GM21367 (cell line): ENCODE results near the gene FER.
"Not testable (repeated sequence)": the region's sequence is repeated elsewhere in the genome, so short reads cannot be mapped to it uniquely, and the experiment has no call there.

Experiments used
- ATAC-seq: cut with Tn5 transposase; IDR thresholded peaks from one replicate; pipeline ENCODE4 v1.9.1; 2021; ENCODE audit not compliant: unreplicated experiment

FER gene

GRCh38 chr5:108797396-108797795 is 49.7 kb downstream of the FER start:
- ATAC-seq, result no peak

- ATAC-seq, result no peak
Measured at GRCh38 chr5:108797986-108798385, 50.3 kb downstream of the FER start.

DNA sequence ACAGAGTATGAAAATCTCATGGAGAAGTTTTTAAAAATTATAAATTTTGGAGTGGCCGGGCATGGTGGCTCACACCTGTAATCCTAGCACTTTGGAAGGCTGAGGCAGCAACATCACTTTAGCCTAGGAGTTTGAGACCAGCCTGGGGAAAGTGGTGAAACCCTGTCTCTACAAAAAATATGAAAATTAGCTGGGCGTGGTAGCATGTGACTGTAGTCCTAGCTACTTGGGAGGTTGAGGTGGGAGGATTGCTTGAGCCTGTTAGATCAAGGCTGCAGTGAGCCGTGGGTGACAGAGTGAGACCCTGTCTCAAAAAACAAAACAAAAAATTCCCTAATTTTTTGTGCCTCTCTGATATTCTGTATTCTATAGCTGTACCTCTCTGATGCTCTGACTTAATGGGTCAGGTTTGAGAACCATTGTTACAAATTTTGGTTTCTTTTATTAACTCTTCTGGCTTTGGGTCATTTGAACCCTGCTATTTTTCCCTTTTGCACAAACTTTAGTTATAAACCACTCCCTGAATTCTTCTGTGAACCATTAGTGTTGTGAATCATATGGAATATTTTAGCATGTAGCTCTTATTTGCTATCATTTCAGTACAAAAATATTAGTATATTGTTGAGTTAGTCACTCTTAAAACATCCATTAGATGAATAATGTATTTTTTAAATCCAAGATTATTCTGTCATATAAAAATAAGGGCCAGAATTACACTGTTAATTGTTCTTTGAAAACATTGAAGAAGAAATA is 51.0 kb downstream of the FER start:
- ATAC-seq, result no peak

- ATAC-seq, result no peak
Measured at GRCh38 chr5:108801301-108801700, 53.6 kb downstream of the FER start.

DNA sequence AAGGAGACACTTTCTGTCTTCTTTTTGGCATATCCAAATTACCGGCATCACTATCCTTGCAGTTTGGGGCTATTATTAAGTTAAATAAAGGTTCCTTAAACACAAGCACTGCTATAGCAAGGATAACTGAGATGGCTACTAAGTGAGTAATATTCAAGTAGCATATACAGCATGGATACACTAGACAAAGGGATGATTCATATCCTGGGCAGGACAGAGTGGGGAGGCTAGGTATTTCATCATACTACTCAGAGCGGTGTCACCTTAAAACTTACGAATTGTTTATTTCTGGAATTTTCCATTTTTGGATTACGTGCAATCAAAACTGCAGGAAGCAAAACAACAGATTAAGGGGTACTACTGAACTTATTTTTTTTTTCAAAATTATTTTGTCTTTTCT is 54.1 kb downstream of the FER start:
- no peak for ATAC-seq

DNA sequence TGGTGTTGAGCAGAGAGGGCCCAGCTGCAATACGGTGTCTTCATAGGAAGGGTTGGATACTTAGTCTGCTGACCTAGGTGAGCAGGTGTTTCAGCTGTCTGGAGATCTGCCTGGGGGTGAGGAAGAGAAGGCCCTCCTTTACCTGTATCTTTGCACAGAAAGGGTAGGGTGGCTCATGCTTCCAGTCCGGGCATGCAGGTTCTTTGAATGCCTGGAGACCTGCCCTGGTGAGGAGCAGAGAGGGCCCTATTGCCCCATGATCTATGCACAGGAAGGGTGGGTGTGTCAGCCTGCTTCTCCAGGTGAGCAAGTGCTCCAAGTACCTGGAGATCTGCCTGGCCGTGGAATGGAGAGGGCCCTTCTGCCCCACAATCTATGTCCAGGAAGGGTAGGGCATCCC is 63.0 kb downstream of the FER start:
- no peak for ATAC-seq

- no peak for ATAC-seq
Measured at GRCh38 chr5:108813673-108814072, 66.0 kb downstream of the FER start.

DNA sequence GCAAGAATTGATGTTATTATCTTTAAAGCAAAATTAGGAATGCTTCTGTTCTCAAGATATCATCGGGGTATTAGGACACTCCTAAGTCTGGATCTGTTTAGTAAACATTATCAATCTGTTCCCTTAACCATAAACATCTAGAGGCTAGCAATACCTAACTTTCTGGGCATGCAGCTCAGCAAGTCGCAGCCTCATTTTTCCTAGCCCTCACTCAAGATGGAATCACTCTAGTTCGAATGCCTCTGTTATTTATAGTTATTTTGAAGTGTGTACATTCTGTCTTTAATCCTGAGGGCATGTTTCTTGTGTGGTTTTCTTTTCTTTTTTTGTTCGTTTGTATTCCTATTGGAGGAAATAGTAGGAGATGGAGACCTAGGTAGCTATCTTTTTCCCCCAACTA is 66.9 kb downstream of the FER start:
- no peak for ATAC-seq

GRCh38 chr5:108818613-108819272 is 71.0 kb downstream of the FER start:
- peak; percentile 96 for ATAC-seq

DNA sequence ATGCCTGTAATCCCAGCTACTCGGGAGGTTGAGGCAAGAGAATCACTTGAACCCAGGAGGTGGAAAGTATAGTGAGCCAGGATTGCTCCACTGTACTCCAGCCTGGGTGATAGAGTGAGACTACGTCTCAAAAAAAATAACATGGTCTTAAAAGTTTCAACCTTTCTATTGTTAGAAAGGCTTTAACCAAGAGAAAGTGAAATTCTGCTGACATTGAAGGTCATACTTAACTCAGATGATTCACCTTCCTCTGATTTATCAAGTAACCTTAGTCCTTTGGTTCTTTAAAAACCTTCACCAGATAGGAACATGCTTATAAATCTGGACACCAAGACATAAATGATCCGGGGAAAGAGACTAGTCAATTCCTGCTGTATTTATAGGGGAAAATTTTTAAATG is 73.3 kb downstream of the FER start:
- ATAC-seq, result no peak

- ATAC-seq, result no peak
Measured at GRCh38 chr5:108822211-108822947, 74.7 kb downstream of the FER start.

- no peak for ATAC-seq
Measured at GRCh38 chr5:108827131-108827530, 79.4 kb downstream of the FER start.

GRCh38 chr5:108830705-108831276 is 83.1 kb downstream of the FER start:
- ATAC-seq, result no peak

DNA sequence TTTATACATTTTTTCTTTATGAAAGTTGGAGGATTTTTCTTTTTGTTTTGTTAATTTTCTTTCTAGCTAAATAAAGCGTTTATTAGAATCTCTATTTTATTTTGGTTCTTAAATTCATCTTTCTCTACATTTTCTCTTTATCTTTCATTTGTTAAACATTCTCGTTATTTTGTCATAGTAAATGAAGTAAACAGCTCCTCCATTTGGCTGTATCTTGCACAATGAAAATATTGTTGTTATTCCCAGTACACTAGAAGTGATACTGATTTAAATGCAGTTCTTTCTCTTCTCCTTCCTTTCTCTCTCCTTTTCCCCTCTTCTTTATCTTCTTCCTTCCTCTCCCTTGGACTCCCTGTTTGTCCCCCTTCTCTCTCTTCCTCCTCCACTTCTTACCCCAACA is 88.8 kb downstream of the FER start:
- no peak for ATAC-seq

DNA sequence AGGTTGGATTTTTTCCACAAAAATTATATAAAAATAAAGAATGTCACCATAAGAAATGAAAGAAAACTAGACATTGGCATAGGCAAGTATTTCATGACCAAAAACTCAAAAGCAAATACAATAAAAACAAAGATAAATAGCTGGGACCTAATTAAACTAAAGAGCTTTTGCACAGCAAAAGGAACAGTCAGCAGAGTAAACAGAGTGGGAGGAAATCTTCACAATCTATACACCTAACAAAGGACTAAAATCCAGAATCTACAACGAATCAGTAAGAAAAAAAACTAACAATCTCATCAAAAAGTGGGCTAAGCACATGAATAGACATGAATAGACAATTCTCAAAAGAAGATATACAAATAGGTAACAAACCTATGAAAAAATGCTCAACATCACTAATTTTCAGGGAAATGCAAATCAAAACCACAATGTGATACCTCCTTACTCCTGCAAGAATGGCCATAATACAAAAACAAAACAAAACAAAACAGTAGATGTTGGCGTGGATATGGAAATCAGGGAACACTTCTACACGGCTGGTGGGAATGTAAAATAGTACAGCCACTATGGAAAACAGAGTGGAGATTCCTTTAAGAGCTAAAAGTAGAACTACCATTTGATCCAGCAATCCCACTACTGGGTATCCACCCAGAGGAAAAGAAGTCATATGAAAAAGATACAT is 94.7 kb downstream of the FER start:
- not testable (repeated sequence) for ATAC-seq

DNA sequence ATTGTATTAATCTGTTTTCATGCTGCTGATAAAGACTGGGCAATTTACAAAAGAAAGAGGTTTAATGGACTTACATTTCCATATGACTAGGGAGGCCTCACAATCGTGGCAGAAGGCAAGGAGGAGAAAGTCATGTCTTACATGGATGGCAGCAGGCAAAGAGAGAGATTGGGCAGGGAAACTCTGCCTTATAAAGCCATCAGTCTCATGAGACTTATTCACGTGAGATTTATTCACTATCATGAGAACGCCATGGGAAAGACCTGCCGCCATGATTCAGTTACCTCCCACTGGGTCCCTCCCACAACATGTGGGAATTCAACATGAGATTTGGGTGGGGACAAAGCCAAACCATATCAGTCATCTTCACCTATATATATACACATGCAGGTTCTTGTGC is 103.4 kb downstream of the FER start:
- ATAC-seq, result not testable (repeated sequence)

DNA sequence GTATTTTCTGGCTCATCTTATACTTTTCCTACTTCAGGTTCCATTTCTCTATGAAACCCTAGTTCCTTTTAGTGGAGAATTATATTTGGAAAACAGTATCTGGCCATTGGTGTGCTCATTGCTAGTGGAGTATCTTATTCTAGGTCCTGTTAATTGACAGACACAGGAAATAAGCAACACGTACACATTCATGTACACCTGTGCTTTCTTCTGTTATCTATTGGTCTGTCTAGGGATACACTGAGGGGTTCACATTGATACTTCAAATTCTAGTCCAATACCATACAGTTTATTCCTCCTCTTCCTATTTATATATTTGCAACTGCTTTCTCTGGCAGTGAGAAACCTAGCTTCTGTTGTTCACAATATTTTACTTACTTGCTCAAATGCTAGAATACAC is 110.2 kb downstream of the FER start:
- peak; percentile 21 for ATAC-seq

DNA sequence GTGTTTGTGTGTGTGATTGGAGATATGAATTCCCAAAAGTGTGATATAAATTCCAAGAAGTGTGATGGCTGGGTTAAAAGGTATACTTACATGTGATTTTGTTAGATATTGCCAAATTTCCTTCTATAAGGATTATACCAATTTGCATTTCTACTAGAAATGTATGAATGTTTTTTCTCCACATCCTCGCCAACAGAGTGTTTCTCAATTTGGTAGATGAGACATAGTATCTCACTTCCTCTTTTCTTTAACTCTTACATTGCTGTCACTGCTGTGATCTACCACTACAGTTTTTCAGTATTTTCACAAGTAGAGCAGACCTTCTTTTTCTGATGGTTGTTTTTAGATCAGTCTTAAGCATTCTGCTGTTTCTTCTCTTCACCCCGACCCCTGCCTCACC is 111.3 kb downstream of the FER start:
- peak; percentile 96 for ATAC-seq

DNA sequence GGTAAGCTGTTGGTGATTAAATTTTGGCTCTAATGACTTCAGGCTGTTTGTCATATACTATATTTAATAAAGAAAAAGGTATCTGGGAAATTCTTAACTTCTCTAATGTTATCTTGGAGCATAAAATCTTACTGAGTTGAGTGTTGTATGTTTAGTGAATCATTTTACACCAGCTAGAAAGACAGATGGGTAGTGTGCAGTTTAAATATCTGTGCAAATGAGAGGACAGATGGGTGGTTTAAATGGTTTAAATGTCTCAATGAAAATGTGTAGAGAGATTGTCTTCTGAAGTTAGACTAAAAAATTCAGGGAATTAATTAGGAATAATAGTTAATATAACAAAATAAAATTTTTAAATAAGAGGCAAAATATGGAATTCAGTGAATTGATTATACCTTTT is 114.5 kb downstream of the FER start:
- ATAC-seq, result no peak

DNA sequence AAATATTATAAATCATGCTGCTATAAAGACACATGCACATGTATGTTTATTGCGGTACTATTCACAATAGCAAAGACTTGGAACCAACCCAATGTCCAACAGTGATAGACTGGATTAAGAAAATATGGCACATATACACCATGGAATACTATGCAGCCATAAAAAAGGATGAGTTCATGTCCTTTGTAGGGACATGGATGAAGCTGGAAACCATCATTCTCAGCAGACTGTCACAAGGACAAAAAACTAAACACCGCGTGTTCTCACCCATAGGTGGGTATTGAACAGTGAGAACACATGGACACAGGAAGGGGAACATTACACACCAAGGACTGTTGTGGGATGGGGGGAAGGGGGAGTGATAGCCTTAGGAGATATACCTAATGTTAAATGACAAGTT is 118.4 kb downstream of the FER start:
- not testable (repeated sequence) for ATAC-seq

DNA sequence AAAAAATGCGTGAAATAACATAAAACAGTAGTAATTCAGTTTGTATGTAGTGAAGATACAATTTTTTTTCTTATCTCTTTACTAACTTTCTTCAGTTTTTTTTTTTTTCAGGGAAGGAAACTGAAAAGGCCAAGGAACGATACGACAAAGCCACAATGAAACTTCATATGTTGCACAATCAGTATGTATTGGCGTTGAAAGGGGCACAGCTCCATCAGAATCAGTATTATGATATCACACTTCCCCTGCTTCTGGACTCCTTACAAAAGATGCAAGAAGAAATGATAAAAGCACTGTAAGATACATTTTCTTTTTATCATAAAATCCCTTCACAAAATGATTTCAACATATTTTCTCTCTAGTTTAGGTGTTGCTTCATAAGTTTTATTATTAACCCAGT is 120.0 kb downstream of the FER start:
- no peak for ATAC-seq
